ENCODE measurements around the gene SDK2.

Gene SDK2

GRCh38 chr17:73354423-73355284, 289.6 kb downstream of the SDK2 start:
- no peak for DNase-seq (ENCODE audit: low read depth in 2 of 3, low spot score in 2 of 3)

- no peak for DNase-seq (ENCODE audit: low read depth in 2 of 3, low spot score in 2 of 3)
These were observed 292.0 kb downstream of the SDK2 start for GRCh38 chr17:73352261-73352660.

GRCh38 chr17:73351764-73352163, 292.5 kb downstream of the SDK2 start:
- DNase-seq (ENCODE audit: low read depth in 2 of 3, low spot score in 2 of 3), result no peak

GRCh38 chr17:73350864-73351263, 293.4 kb downstream of the SDK2 start:
- DNase-seq (ENCODE audit: low read depth in 2 of 3, low spot score in 2 of 3), result no peak

DNA sequence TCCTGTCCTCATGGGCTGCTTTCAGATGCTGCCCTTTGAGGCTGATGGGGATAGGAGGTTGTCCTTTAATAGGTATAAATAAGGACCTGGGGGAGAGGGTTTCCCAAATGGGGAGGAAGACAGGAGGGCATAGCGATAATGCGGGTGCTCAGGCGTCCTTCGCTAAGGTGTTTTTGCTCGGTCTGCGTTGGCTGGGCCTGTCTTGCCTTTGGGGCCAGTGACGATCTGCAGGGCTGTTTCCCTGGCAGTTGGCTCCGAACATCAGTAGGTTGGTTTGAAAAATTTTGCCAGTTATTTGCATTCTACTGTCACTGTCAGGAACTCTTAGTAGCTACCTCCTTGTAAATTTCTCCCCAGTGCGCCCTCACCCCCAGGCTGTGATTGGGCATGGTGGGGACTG, 294.6 kb downstream of the SDK2 start:
- DNase-seq (ENCODE audit: low read depth in 2 of 3, low spot score in 2 of 3), result no peak

DNA sequence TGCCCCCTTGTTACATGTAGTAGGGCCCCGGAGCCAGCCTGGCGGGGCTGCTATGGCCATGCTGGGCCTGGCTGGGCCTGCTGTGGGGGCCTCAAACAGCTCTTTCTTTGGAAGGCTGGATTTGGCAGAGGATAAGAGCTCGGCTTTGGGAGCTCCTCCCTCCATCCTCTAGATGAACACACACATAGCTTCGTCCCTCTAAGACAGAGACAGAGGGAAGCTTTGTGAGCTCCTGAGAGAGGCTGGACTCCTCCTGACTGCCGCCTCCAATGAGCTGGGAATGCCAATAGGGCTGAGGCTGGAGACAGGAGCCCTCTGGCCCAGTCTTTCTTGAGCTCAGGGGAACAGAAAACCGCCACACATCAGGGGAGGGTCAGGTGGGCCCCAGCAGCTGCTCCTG, 295.1 kb downstream of the SDK2 start:
- DNase-seq (ENCODE audit: low read depth in 2 of 3, low spot score in 2 of 3), result no peak

DNA sequence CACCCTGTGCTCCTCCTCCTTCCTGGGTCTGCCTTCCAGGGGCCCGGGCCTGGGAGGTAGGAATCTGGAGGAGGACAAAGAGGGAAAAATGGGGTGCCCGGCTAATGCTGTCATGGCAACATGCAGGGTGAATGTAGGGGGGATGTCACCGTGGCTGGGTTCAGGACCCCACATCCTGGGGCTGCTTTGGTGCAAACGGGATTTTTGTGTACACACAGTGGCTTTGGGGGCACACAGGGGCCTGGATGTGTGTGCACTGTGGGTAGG, 295.5 kb downstream of the SDK2 start:
- no peak for DNase-seq (ENCODE audit: low read depth in 2 of 3, low spot score in 2 of 3)

GRCh38 chr17:73348018-73348828, 296.0 kb downstream of the SDK2 start:
- DNase-seq (ENCODE audit: low read depth in 2 of 3, low spot score in 2 of 3), result no peak

- no peak for DNase-seq (ENCODE audit: low read depth in 2 of 3, low spot score in 2 of 3)
These were observed 296.9 kb downstream of the SDK2 start for GRCh38 chr17:73347351-73347750.

DNA sequence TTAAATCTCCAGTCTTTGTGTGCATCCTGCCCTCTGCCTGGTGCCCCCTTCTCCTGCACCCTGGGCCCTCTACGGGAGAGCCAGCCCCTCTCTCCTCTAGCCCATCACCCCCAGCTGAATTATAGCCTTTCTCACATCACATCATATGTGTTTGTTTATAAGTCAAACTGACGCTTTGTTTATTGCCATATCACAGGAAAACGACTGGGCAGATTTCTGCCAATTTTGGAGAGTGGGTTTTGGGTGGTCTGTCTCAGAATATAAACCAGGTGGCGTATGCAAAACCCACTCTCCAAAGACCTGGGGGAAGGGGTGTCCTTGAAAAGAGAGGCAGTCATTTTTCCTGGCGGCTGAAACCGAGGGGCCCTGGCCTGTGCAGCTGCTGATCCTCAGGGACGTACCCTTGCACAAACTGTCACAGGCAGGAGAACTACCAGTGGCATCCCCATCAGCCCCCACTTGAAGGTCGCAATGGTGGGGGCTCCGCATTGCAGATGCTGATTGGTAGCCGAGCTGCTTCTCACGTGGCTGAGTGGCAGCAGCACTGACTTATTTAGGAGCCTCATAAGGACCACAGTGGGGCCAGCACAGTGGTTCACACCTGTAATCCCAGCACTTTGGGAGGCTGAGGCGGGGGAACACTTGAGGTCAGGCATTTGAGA, 297.6 kb downstream of the SDK2 start:
- DNase-seq (ENCODE audit: low read depth in 2 of 3, low spot score in 2 of 3), result no peak

- DNase-seq (ENCODE audit: low read depth in 2 of 3, low spot score in 2 of 3), result no peak
These were observed 300.3 kb downstream of the SDK2 start for GRCh38 chr17:73343739-73344454.

- no peak for DNase-seq (ENCODE audit: low read depth in 2 of 3, low spot score in 2 of 3)
These were observed 301.0 kb downstream of the SDK2 start for GRCh38 chr17:73343168-73343634.

GRCh38 chr17:73342541-73343167, 301.6 kb downstream of the SDK2 start:
- DNase-seq (ENCODE audit: low read depth in 2 of 3, low spot score in 2 of 3), result no peak

DNA sequence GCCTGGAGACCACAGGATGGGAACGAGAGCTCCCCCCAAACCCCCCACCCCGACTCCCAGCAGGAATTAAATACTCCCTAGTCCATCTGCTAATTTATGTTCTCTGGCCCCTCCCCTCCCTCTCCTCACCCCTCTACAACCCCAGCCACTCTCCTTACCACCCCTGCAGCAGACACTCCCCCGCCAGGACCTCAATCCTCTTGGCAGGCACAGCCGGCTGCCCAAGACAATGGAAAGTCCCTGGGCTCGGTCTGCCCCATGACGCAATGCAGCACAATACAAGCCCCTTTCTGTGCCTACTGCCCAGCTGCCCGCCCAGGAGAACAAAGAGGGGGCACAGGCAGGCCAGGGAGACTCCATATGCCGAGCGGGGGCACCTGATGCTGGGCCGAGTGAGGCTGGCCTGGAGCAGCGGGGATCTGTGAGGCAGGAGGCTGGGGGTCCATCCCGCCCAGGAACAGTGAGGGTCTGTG, 302.2 kb downstream of the SDK2 start:
- DNase-seq (ENCODE audit: low read depth in 2 of 3, low spot score in 2 of 3), result no peak

- DNase-seq (ENCODE audit: low read depth in 2 of 3, low spot score in 2 of 3), result no peak
These were observed 302.7 kb downstream of the SDK2 start for GRCh38 chr17:73341350-73342049.

- DNase-seq (ENCODE audit: low read depth in 2 of 3, low spot score in 2 of 3), result no peak
These were observed 304.1 kb downstream of the SDK2 start for GRCh38 chr17:73340093-73340596.

DNA sequence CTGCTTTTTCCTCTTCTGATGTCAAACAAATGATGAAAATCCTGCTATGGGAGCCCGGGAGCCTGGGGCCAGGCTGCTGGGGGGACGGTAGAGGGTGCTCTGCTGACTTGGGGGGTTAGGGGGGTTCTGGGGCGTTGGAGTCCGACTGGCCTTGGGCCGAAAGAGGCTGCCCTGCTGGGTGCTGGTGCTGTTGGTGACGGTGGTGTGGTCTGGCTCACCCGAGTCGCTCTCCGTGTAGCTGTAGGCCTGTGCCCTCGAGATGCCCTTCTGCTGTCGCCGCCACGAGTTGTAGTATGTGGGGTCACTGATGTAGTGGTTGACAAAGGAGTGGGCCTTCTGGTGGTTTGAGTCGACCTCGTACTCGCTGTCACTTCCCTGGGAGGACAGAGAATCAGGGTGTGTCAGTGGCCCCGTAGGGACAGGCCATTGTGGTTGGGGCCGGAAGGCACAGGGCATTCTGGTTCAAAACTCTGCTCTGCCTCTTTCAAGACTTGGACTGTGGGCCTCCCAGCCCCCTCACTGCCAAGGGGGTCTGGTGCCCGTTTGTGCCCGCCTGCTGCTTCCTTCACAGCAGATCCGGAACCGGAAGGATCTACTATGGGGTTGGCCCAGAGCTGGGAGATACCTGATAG, 305.6 kb downstream of the SDK2 start:
- no peak for DNase-seq (ENCODE audit: low read depth in 2 of 3, low spot score in 2 of 3)

- no peak for DNase-seq (ENCODE audit: low read depth in 2 of 3, low spot score in 2 of 3)
These were observed 306.2 kb downstream of the SDK2 start for GRCh38 chr17:73338050-73338521.

GRCh38 chr17:73337330-73337710, 306.9 kb downstream of the SDK2 start:
- no peak for DNase-seq (ENCODE audit: low read depth in 2 of 3, low spot score in 2 of 3)

Data from activated CD8-positive, alpha-beta memory T cell treated with anti-CD3 and anti-CD28 coated beads for 48 hours (primary cell).